ENCODE results near the gene INPP5A.

The INPP5A gene

DNA sequence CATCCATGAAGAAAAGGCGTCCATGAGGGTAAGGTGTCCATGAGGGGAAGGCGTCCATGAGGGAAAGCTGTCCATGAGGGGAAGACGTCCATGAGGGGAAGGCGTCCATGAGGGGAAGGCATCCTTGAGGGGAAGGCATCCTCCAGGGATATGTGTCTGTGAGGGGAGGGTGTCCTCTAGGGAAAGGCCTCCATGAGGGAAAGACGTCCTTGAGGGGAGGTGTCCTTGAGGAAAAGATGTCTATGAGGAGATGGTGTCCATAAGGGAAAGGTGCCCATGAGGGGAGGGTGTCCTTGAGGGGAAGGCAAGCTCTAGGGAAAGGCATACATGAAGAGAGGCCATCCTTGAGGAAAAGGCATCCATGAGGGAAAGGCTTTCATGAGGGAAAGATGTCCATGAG is 92.6 kb downstream of the INPP5A start (continued):
- TF ChIP-seq, protein P1, sequence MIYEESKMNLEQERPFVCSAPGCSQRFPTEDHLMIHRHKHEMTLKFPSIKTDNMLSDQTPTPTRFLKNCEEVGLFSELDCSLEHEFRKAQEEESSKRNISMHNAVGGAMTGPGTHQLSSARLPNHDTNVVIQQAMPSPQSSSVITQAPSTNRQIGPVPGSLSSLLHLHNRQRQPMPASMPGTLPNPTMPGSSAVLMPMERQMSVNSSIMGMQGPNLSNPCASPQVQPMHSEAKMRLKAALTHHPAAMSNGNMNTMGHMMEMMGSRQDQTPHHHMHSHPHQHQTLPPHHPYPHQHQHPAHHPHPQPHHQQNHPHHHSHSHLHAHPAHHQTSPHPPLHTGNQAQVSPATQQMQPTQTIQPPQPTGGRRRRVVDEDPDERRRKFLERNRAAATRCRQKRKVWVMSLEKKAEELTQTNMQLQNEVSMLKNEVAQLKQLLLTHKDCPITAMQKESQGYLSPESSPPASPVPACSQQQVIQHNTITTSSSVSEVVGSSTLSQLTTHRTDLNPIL (CRISPR knock-in tag; IDR thresholded peaks at IDR 0.05; ENCODE audit: low read depth) = no peak
- TF ChIP-seq SNAI2 (CRISPR knock-in tag; IDR thresholded peaks at IDR 0.05) = no peak
- TF ChIP-seq, protein P2, sequence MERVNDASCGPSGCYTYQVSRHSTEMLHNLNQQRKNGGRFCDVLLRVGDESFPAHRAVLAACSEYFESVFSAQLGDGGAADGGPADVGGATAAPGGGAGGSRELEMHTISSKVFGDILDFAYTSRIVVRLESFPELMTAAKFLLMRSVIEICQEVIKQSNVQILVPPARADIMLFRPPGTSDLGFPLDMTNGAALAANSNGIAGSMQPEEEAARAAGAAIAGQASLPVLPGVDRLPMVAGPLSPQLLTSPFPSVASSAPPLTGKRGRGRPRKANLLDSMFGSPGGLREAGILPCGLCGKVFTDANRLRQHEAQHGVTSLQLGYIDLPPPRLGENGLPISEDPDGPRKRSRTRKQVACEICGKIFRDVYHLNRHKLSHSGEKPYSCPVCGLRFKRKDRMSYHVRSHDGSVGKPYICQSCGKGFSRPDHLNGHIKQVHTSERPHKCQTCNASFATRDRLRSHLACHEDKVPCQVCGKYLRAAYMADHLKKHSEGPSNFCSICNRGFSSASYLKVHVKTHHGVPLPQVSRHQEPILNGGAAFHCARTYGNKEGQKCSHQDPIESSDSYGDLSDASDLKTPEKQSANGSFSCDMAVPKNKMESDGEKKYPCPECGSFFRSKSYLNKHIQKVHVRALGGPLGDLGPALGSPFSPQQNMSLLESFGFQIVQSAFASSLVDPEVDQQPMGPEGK (CRISPR knock-in tag; IDR thresholded peaks at IDR 0.05; ENCODE audit: borderline replicate concordance) = no peak
- TF ChIP-seq ZFP30 (CRISPR knock-in tag; IDR thresholded peaks at IDR 0.05) = no peak
- no peak for TF ChIP-seq ZNF565 (CRISPR knock-in tag; conservative IDR thresholded peaks at IDR 0.05; ENCODE audit: low read depth)
- no peak for TF ChIP-seq ZFP3 (CRISPR knock-in tag; IDR thresholded peaks at IDR 0.05)
- no peak for TF ChIP-seq RARB (CRISPR knock-in tag; IDR thresholded peaks at IDR 0.05)
- no peak for TF ChIP-seq OSR1 (CRISPR knock-in tag; IDR thresholded peaks at IDR 0.05)

DNA sequence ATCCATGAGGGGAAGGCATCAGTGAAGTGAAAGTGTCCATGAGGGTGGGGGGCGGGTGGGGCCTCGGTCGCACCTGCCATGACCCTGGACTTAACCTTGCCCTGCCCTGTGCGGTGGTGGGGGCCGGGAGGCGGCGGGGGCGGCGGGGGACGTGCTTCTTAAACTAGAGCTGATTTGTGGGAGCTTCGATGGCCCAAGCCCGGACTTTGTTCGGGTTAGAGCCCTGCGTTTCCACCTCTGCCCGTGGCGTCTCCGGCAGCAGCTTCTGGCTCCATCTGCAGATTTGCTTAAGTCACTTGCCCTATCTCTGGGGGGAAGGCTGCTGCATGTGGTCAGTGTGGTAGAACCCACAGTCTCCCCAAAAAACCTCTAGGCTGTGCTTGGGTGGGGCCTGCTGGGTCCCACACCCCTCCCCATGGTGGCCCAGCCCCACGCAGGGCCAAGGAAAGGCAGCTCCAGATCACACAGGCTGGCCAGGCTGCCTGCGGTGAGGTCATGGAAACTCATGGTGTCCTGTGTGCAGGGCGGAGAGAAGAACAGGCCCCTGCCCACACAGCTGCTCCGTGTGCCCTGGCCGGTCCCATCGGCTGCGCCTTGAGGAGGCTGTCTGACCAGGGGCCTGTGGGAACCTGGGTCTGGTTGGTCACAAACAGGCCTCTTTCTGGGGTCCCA is 93.2 kb downstream of the INPP5A start:
- no peak for ATAC-seq
- TF ChIP-seq, protein P2 (CRISPR knock-in tag; IDR thresholded peaks at IDR 0.05; ENCODE audit: borderline replicate concordance) = no peak
- TF ChIP-seq BACH2 (CRISPR knock-in tag; IDR thresholded peaks at IDR 0.05; ENCODE audit: borderline replicate concordance) = no peak
- TF ChIP-seq PPARA (CRISPR knock-in tag; IDR thresholded peaks at IDR 0.05; ENCODE audit: borderline replicate concordance) = no peak
- no peak for TF ChIP-seq CSDC2 (CRISPR knock-in tag; IDR thresholded peaks at IDR 0.05)
- no peak for TF ChIP-seq ZNF8 (CRISPR knock-in tag; IDR thresholded peaks at IDR 0.05)

DNA sequence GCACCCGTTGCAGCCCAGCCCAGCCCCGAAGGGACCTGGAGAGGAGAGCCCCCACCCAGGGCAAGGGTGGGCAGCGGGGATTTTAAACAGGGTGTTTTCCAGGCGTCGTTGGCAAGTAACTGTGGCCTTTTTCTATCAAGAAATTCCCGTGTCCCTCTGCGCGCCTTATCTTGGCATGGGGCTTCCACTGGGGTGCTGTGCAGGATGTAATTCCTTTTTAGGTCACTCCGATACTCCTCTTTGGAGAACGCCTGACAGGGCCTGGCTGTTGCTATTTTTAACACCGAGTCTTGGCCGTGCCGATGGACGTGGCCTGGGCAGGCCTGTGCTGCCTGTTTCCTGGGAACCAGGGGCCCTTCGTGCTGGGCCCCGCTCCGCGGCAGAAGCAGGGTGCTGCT is 93.8 kb downstream of the INPP5A start:
- no peak for TF ChIP-seq ZNF70 (CRISPR knock-in tag; IDR thresholded peaks at IDR 0.05)
- no peak for TF ChIP-seq TCF4 (CRISPR knock-in tag; IDR thresholded peaks at IDR 0.05; ENCODE audit: borderline replicate concordance)
- TF ChIP-seq ZFP30 (CRISPR knock-in tag; IDR thresholded peaks at IDR 0.05) = no peak
- no peak for TF ChIP-seq OSR1 (CRISPR knock-in tag; IDR thresholded peaks at IDR 0.05)
- no peak for TF ChIP-seq GLIS3 (CRISPR knock-in tag; IDR thresholded peaks at IDR 0.05)
- no peak for ATAC-seq

DNA sequence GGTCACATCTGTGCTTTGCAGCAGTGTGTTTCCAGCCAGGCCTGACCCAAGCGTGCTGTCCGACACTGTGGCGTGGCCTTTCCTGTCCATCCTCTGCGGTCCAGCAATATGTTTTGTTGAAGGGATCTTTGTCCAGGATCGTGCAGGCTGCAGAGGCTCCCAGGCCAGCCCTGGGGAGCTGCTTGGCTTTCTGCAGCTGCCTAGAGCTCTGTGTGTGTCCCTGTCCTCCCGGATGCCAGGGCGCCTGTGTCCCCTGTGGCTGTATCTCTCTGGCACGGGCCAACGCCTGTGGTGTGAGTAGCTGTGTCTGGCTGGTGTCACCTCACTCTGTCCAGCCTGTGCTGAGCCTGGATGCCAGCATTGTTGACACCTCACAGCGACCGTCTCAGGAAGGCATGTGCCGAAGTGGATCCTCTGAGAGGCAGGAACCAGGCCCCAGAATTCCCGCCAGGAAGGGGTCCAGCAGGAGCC is 94.5 kb downstream of the INPP5A start:
- ATAC-seq = no peak
- TF ChIP-seq ZNF8 (CRISPR knock-in tag; IDR thresholded peaks at IDR 0.05) (no peak), BACH2 (CRISPR knock-in tag; IDR thresholded peaks at IDR 0.05; ENCODE audit: borderline replicate concordance) (no peak), RARB (CRISPR knock-in tag; IDR thresholded peaks at IDR 0.05) (no peak), ZC3H10 (CRISPR knock-in tag; IDR thresholded peaks at IDR 0.05) (no peak), ZNF565 (CRISPR knock-in tag; conservative IDR thresholded peaks at IDR 0.05; ENCODE audit: low read depth) (no peak), CSDC2 (CRISPR knock-in tag; IDR thresholded peaks at IDR 0.05) (no peak), ARNTL (CRISPR knock-in tag; IDR thresholded peaks at IDR 0.05; ENCODE audit: borderline replicate concordance, low read depth) (no peak), GLIS3 (CRISPR knock-in tag; IDR thresholded peaks at IDR 0.05) (no peak), ESRRG (CRISPR knock-in tag; IDR thresholded peaks at IDR 0.05) (no peak)
- TF ChIP-seq, protein P3, sequence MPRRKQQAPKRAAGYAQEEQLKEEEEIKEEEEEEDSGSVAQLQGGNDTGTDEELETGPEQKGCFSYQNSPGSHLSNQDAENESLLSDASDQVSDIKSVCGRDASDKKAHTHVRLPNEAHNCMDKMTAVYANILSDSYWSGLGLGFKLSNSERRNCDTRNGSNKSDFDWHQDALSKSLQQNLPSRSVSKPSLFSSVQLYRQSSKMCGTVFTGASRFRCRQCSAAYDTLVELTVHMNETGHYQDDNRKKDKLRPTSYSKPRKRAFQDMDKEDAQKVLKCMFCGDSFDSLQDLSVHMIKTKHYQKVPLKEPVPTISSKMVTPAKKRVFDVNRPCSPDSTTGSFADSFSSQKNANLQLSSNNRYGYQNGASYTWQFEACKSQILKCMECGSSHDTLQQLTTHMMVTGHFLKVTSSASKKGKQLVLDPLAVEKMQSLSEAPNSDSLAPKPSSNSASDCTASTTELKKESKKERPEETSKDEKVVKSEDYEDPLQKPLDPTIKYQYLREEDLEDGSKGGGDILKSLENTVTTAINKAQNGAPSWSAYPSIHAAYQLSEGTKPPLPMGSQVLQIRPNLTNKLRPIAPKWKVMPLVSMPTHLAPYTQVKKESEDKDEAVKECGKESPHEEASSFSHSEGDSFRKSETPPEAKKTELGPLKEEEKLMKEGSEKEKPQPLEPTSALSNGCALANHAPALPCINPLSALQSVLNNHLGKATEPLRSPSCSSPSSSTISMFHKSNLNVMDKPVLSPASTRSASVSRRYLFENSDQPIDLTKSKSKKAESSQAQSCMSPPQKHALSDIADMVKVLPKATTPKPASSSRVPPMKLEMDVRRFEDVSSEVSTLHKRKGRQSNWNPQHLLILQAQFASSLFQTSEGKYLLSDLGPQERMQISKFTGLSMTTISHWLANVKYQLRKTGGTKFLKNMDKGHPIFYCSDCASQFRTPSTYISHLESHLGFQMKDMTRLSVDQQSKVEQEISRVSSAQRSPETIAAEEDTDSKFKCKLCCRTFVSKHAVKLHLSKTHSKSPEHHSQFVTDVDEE (CRISPR knock-in tag; IDR thresholded peaks at IDR 0.05) = no peak
- TF ChIP-seq, protein P4, sequence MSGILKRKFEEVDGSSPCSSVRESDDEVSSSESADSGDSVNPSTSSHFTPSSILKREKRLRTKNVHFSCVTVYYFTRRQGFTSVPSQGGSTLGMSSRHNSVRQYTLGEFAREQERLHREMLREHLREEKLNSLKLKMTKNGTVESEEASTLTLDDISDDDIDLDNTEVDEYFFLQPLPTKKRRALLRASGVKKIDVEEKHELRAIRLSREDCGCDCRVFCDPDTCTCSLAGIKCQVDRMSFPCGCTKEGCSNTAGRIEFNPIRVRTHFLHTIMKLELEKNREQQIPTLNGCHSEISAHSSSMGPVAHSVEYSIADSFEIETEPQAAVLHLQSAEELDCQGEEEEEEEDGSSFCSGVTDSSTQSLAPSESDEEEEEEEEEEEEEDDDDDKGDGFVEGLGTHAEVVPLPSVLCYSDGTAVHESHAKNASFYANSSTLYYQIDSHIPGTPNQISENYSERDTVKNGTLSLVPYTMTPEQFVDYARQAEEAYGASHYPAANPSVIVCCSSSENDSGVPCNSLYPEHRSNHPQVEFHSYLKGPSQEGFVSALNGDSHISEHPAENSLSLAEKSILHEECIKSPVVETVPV (CRISPR knock-in tag; IDR thresholded peaks at IDR 0.05) = no peak
- TF ChIP-seq, protein P2 (CRISPR knock-in tag; IDR thresholded peaks at IDR 0.05; ENCODE audit: borderline replicate concordance) = no peak

All from SK-N-SH treated with all-trans-retinoic acid at 6 μM for 48 hours (cell line).